CD14-positive monocyte (primary cell): ENCODE measurements around the gene DLK2. TPM values are rescaled to one million over a fixed set of nuclear protein-coding genes. Genes with fewer than 3 reads are reported as not detected.

Source experiments
- DNase-seq, 3 donors: peaks; one replicate each; pipeline ENCODE4 v3.0.0-alpha.2; 2011 to 2022
- H2AFZ ChIP-seq: 2 replicates; pipeline ENCODE4 v1.6.0; 2012; ENCODE audit warnings: mild to moderate bottlenecking, low read depth, low read length, inconsistent platforms; ENCODE audit not compliant: insufficient read depth, poor library complexity, severe bottlenecking
- H3K27ac ChIP-seq, 2 donors: 1 replicate in 1 of 2; 2 replicates in 1 of 2; pipeline ENCODE4 v1.5.1; 2012 to 2013; ENCODE audit warnings: low read length in 2 of 2, control low read depth in 1 of 2, inconsistent platforms in 1 of 2, low read depth in 1 of 2, mild to moderate bottlenecking in 1 of 2
- H3K27me3 ChIP-seq, 2 donors: one replicate each; pipeline versions ENCODE4 v1.6.0 to v1.6.1; 2011 to 2013; ENCODE audit warnings: low read length in 2 of 2; ENCODE audit not compliant: control insufficient read depth in 2 of 2, insufficient read depth in 2 of 2
- H3K36me3 ChIP-seq, 2 donors: replicated peaks in 1 of 2; 1 replicate in 1 of 2; 2 replicates in 1 of 2; pipeline versions ENCODE4 v1.5.1 to v1.6.1; 2012 to 2013; ENCODE audit warnings: low read length in 2 of 2, control low read depth in 1 of 2, inconsistent platforms in 1 of 2, mild to moderate bottlenecking in 1 of 2; ENCODE audit not compliant: insufficient read depth in 2 of 2, control insufficient read depth in 1 of 2
- H3K4me1 ChIP-seq, 2 donors: 1 replicate in 1 of 2; 2 replicates in 1 of 2; pipeline versions ENCODE4 v1.5.1 to v1.6.1; 2012 to 2013; ENCODE audit warnings: low read length in 2 of 2, control low read depth in 1 of 2, inconsistent platforms in 1 of 2, mild to moderate bottlenecking in 1 of 2, moderate library complexity in 1 of 2; ENCODE audit not compliant: insufficient read depth in 2 of 2, control insufficient read depth in 1 of 2
- H3K4me2 ChIP-seq: replicated peaks from 2 replicates; pipeline ENCODE3; 2012; ENCODE audit warnings: low read length, moderate library complexity, mild to moderate bottlenecking; ENCODE audit not compliant: poor library complexity, severe bottlenecking; ENCODE audit errors: extremely low read depth
- H3K4me3 ChIP-seq, 3 experiments: fragments of 200-600 bp in 1 of 3; sonication (generic) in 1 of 3; replicated peaks in 1 of 3; 1 replicate in 2 of 3; 2 replicates in 1 of 3; pipeline ENCODE4 v1.5.1; 2011 to 2013; ENCODE audit warnings: low read length in 3 of 3, mild to moderate bottlenecking in 3 of 3, control low read depth in 2 of 3, low read depth in 2 of 3, inconsistent platforms in 1 of 3, moderate library complexity in 1 of 3
- H3K79me2 ChIP-seq: 2 replicates; pipeline ENCODE4 v1.6.0; 2012; ENCODE audit warnings: mild to moderate bottlenecking, control low read depth, inconsistent platforms, low read length, moderate library complexity; ENCODE audit not compliant: insufficient read depth
- H3K9ac ChIP-seq: 2 replicates; pipeline ENCODE4 v1.6.0; 2017; ENCODE audit warnings: low read length, mild to moderate bottlenecking; ENCODE audit not compliant: insufficient read depth, poor library complexity, severe bottlenecking
- H3K9me3 ChIP-seq, 2 donors: replicated peaks in 1 of 2; 1 replicate in 1 of 2; 2 replicates in 1 of 2; pipeline versions ENCODE4 v1.5.1 to v1.6.1; 2012 to 2013; ENCODE audit warnings: low read length in 2 of 2, control low read depth in 1 of 2; ENCODE audit not compliant: control insufficient read depth in 1 of 2, insufficient read depth in 1 of 2
- H4K20me1 ChIP-seq: 2 replicates; pipeline ENCODE4 v1.6.0; 2012; ENCODE audit warnings: mild to moderate bottlenecking, low read length, control low read depth, moderate library complexity; ENCODE audit not compliant: insufficient read depth
- H3K27ac Mint-ChIP-seq, 7 donors: one replicate each; pipeline ENCODE4 v1.8.0; 2020; ENCODE audit warnings: mild to moderate bottlenecking in 7 of 7, mixed read lengths in 7 of 7, moderate library complexity in 6 of 7, inconsistent platforms in 2 of 7
- H3K27me3 Mint-ChIP-seq, 3 donors: one replicate each; pipeline ENCODE4 v1.8.0; 2021 to 2022; ENCODE audit warnings: low read depth in 3 of 3, mild to moderate bottlenecking in 3 of 3, mixed read lengths in 3 of 3, moderate library complexity in 3 of 3, inconsistent platforms in 1 of 3
- H3K36me3 Mint-ChIP-seq, 2 donors: one replicate each; pipeline ENCODE4 v1.8.0; 2020; ENCODE audit warnings: mixed read lengths in 2 of 2, inconsistent platforms in 1 of 2, mild to moderate bottlenecking in 1 of 2
- H3K4me1 Mint-ChIP-seq: one replicate; pipeline ENCODE4 v1.8.0; 2020; ENCODE audit warnings: mild to moderate bottlenecking, mixed read lengths
- H3K4me3 Mint-ChIP-seq, 2 donors: one replicate each; pipeline ENCODE4 v1.8.0; 2020; ENCODE audit warnings: mild to moderate bottlenecking in 2 of 2, mixed read lengths in 2 of 2, moderate library complexity in 1 of 2
- H3K9me3 Mint-ChIP-seq, 7 donors: one replicate each; pipeline ENCODE4 v1.8.0; 2020 to 2022; ENCODE audit warnings: mixed read lengths in 7 of 7, mild to moderate bottlenecking in 6 of 7, moderate library complexity in 6 of 7, inconsistent platforms in 2 of 7
- CTCF ChIP-seq: fragments of 200-600 bp; IDR thresholded peaks from one replicate; pipeline ENCODE4 v1.8.0; 2022; ENCODE audit warnings: antibody characterized with exemption, mild to moderate bottlenecking
- WGBS: methylation state at CpG from one replicate; pipeline ENCODE4 v1.1.5; 2013; ENCODE audit warnings: missing lambda C conversion rate; ENCODE audit not compliant: insufficient coverage; 5-methylcytosine and 5-hydroxymethylcytosine counted together
- intact Hi-C, 2 donors: fragments of 100-400 bp; cut with micrococcal nuclease; formaldehyde crosslinking; loops; one replicate each; pipeline versions ENCODE4 v1.15.0 to v1.15.1; 2023
- polyA plus RNA-seq, 3 donors: library from polyadenylated mRNA; depleted of rRNA in 1 of 3; unstranded in 2 of 3; stranded (reverse) in 1 of 3; fragments of 300-500 nt in 2 of 3; fragments of >200 nt in 1 of 3; fragmentation: Illumina TruSeq in 2 of 3; gene quantifications; 1 replicate in 2 of 3; 2 replicates in 1 of 3; pipeline ENCODE4 v1.2.3, GENCODE V29; 2012 to 2021

DLK2 gene
- polyA plus RNA-seq, 3 donors = 0.08 TPM; not detected in 2

- H3K36me3 Mint-ChIP-seq = peaks cover 73 to 83% of the 10 kb centered on the region in 2 donors
- H3K4me1 Mint-ChIP-seq = peaks cover 3% of the 10 kb centered on the region
- 96% methylated on average over 2 of the region's 4 CpGs for WGBS
- DNase-seq = no peak
- Histone ChIP-seq H3K27me3 (peaks cover 0 to 9% of the 10 kb centered on the region in 2 donors), H3K36me3 (peaks cover 75 to 87% of the 10 kb centered on the region in 2 donors), H3K27ac (no peak overlapping the region), H3K9ac (no peak overlapping the region), H3K4me1 (peaks cover 3 to 4% of the 10 kb centered on the region in 2 donors), H4K20me1 (peaks cover 5% of the 10 kb centered on the region), H3K9me3 (no peaks in the 10 kb centered on the region), H2AFZ (no peak overlapping the region), H3K4me2 (no peak overlapping the region), H3K79me2 (no peaks in the 10 kb centered on the region), H3K4me3 (no peak overlapping the region)
- no peak for TF ChIP-seq CTCF
- H3K9me3 Mint-ChIP-seq = peaks cover 0 to 2% (median 0%) of the 10 kb centered on the region in 7 donors
- intact Hi-C loops = loop anchor here in 1 of 2 donors (10.0 kb wide), 1 partner anchor 148 kb away; no protein-coding TSS in a partner anchor
- H3K4me3 Mint-ChIP-seq = no peak overlapping the region
- H3K27ac Mint-ChIP-seq = no peak overlapping the region
- peaks cover 3 to 5% (median 4%) of the 10 kb centered on the region in 3 donors for H3K27me3 Mint-ChIP-seq
These were observed 47.3 kb upstream of the DLK2 start for GRCh38 chr6:43502666-43503065.

GRCh38 chr6:43500921-43501320 lies 45.6 kb upstream of the DLK2 start:
- Mint-ChIP-seq H3K4me1 (no peaks in the 10 kb centered on the region), H3K27ac (peak overlapping the region in 2 of 7 donors; percentile 14 to 27), H3K36me3 (peaks cover 79 to 85% of the 10 kb centered on the region in 2 donors), H3K9me3 (peaks cover 0 to 2% (median 0%) of the 10 kb centered on the region in 7 donors), H3K4me3 (no peak overlapping the region), H3K27me3 (peaks cover 0 to 1% (median 0%) of the 10 kb centered on the region in 3 donors)
- no peak overlapping the region for H2AFZ ChIP-seq
- H3K4me1 ChIP-seq = no peaks in the 10 kb centered on the region
- H4K20me1 ChIP-seq = no peaks in the 10 kb centered on the region
- intact Hi-C loops = loop anchor here in 1 of 2 donors (10.0 kb wide), 1 partner anchor 146 kb away; no protein-coding TSS in a partner anchor
- 100% methylated on average over 1 of the region's 3 CpGs for WGBS
- H3K79me2 ChIP-seq = no peaks in the 10 kb centered on the region
- no peaks in the 10 kb centered on the region for H3K27me3 ChIP-seq
- H3K4me3 ChIP-seq = no peak overlapping the region
- no peak for DNase-seq
- no peaks in the 10 kb centered on the region for H3K9me3 ChIP-seq
- H3K27ac ChIP-seq = no peak overlapping the region
- H3K4me2 ChIP-seq = no peak overlapping the region
- peaks cover 78 to 94% of the 10 kb centered on the region in 2 donors for H3K36me3 ChIP-seq
- H3K9ac ChIP-seq = no peak overlapping the region
- no peak for TF ChIP-seq CTCF
